H1 (cell line): Measurements from ENCODE around the gene PACS1. TPM values are rescaled to one million over a fixed set of nuclear protein-coding genes. Genes with fewer than 3 reads are reported as not detected.

Experiments used
- CHD2 ChIP-seq: IDR thresholded peaks from 2 replicates; pipeline ENCODE4 v1.6.1; 2012; ENCODE audit warnings: low read length, improper control_type of control experiment
- EGR1 ChIP-seq: IDR thresholded peaks from 2 replicates; pipeline ENCODE4 v1.6.1; 2011; ENCODE audit warnings: low read depth, low read length, borderline replicate concordance
- GABPA ChIP-seq: IDR thresholded peaks from 2 replicates; pipeline ENCODE4 v1.6.1; 2011; ENCODE audit warnings: mild to moderate bottlenecking, low read length, moderate library complexity, borderline replicate concordance; ENCODE audit not compliant: insufficient read depth
- KDM4A ChIP-seq: IDR thresholded peaks from one replicate; pipeline ENCODE4 v1.7.1; 2012; ENCODE audit warnings: low read depth, mild to moderate bottlenecking, moderate library complexity, low read length, inconsistent platforms; ENCODE audit not compliant: severe bottlenecking
- MAFK ChIP-seq: IDR thresholded peaks from 2 replicates; pipeline ENCODE4 v1.6.1; 2012; ENCODE audit warnings: low read depth, mild to moderate bottlenecking, improper control_type of control experiment, low read length
- NRF1 ChIP-seq: IDR thresholded peaks from 2 replicates; pipeline ENCODE4 v1.6.1; 2011; ENCODE audit warnings: mild to moderate bottlenecking, low read depth, low read length, improper control_type of control experiment
- POU5F1 ChIP-seq: IDR thresholded peaks from 2 replicates; pipeline ENCODE4 v1.6.1; 2011; ENCODE audit warnings: low read depth, mild to moderate bottlenecking, low read length, moderate library complexity
- RAD21 ChIP-seq, 2 experiments: IDR thresholded peaks in 1 of 2; conservative IDR thresholded peaks in 1 of 2; 2 replicates each; pipeline ENCODE4 v1.6.1; 2011; ENCODE audit warnings: low read depth in 2 of 2, low read length in 2 of 2, improper control_type of control experiment in 1 of 2, inconsistent platforms in 1 of 2, mild to moderate bottlenecking in 1 of 2, moderate library complexity in 1 of 2
- RNF2 ChIP-seq: fragments of 200-900, 300-1000 bp; sonication (generic); IDR thresholded peaks from 2 replicates; pipeline ENCODE4 v1.7.1; 2016; ENCODE audit warnings: borderline replicate concordance, low read depth, mild to moderate bottlenecking, antibody characterized with exemption, low read length; ENCODE audit not compliant: poor library complexity, severe bottlenecking; ENCODE audit errors: missing control alignments
- SIN3A ChIP-seq, 2 experiments: IDR thresholded peaks in 1 of 2; conservative IDR thresholded peaks in 1 of 2; 2 replicates each; pipeline ENCODE4 v1.6.1; 2011 to 2012; ENCODE audit warnings: low read length in 2 of 2, improper control_type of control experiment in 1 of 2, low read depth in 1 of 2, mild to moderate bottlenecking in 1 of 2
- SIX5 ChIP-seq: IDR thresholded peaks from 2 replicates; pipeline ENCODE4 v1.6.1; 2011; ENCODE audit warnings: mild to moderate bottlenecking, low read depth, low read length
- TBP ChIP-seq: IDR thresholded peaks from 2 replicates; pipeline ENCODE4 v1.6.1; 2011; ENCODE audit warnings: low read depth, low read length, improper control_type of control experiment
- polyA plus RNA-seq, 7 experiments: library from polyadenylated mRNA; depleted of rRNA in 3 of 7; stranded (reverse) in 5 of 7; unstranded in 2 of 7; fragments of >200 nt in 5 of 7; fragments of 200-250 nt in 2 of 7; gene quantifications; 1 replicate in 5 of 7; 2 replicates in 1 of 7; 4 replicates in 1 of 7; pipeline versions ENCODE4 v1.2.1 to v1.2.3, GENCODE V29; 2011 to 2013; ENCODE audit warnings: missing spikeins in 2 of 7, mixed read lengths in 2 of 7
- total RNA-seq: library from RNA; stranded (reverse); fragmentation: NEBNext Ultra II Directional; extraction: Animal tissue kit (Norgen Biotek cat#: 25700); gene quantifications from 2 replicates; pipeline ENCODE4 v1.2.1, GENCODE V29; 2021
- TF ChIP-seq, protein P1 (sequence below), 3 experiments: IDR thresholded peaks; 1 replicate in 2 of 3; 2 replicates in 1 of 3; pipeline versions ENCODE4 v1.5.1 to v1.6.1; 2011; ENCODE audit warnings: low read length in 3 of 3, mild to moderate bottlenecking in 3 of 3, inconsistent platforms in 2 of 3, low read depth in 1 of 3, moderate library complexity in 1 of 3; ENCODE audit not compliant: insufficient read depth in 1 of 3; ENCODE audit errors: control extremely low read depth in 1 of 3
- TF ChIP-seq, protein P2 (sequence below): IDR thresholded peaks from 2 replicates; pipeline ENCODE4 v1.6.1; 2012; ENCODE audit warnings: inconsistent platforms

Gene PACS1
- total and polyA plus RNA-seq, 2 of the 8 experiments (the other 6 are each of a cell fraction or from before 2014, with no cell fraction given), result 11.5 to 36.0 TPM

- TF ChIP-seq, protein P1, sequence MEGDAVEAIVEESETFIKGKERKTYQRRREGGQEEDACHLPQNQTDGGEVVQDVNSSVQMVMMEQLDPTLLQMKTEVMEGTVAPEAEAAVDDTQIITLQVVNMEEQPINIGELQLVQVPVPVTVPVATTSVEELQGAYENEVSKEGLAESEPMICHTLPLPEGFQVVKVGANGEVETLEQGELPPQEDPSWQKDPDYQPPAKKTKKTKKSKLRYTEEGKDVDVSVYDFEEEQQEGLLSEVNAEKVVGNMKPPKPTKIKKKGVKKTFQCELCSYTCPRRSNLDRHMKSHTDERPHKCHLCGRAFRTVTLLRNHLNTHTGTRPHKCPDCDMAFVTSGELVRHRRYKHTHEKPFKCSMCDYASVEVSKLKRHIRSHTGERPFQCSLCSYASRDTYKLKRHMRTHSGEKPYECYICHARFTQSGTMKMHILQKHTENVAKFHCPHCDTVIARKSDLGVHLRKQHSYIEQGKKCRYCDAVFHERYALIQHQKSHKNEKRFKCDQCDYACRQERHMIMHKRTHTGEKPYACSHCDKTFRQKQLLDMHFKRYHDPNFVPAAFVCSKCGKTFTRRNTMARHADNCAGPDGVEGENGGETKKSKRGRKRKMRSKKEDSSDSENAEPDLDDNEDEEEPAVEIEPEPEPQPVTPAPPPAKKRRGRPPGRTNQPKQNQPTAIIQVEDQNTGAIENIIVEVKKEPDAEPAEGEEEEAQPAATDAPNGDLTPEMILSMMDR (IDR thresholded peaks at IDR 0.05; ENCODE audit: control extremely low read depth in 1 of 3, insufficient read depth in 1 of 3, low read depth in 1 of 3, low read length in 3 of 3), result peak; percentile 95 to 97 (median 96)
- TF ChIP-seq SIN3A (conservative IDR thresholded peaks at IDR 0.05 in 1 of 2, IDR thresholded peaks at IDR 0.05 in 1 of 2; ENCODE audit: low read depth in 1 of 2, low read length in 2 of 2), result peak; percentile 72 to 91; a peak in 2 of 4 replicates
- no peak for TF ChIP-seq NRF1
- TF ChIP-seq CHD2, result no peak
- TF ChIP-seq EGR1, result peak; percentile 63; the same call in 1 of the 2 replicates
- no peak for TF ChIP-seq TBP
- peak; percentile 37; the same call in 1 of the 2 replicates for TF ChIP-seq GABPA
- TF ChIP-seq RNF2, result no peak
- TF ChIP-seq SIX5, result no peak
- TF ChIP-seq MAFK, result no peak
- no peak for TF ChIP-seq POU5F1
- no peak for TF ChIP-seq KDM4A
- TF ChIP-seq RAD21 (IDR thresholded peaks at IDR 0.05 in 1 of 2, conservative IDR thresholded peaks at IDR 0.05 in 1 of 2; ENCODE audit: low read depth in 2 of 2, low read length in 2 of 2), result peak; percentile 44 to 63
- TF ChIP-seq, protein P2, sequence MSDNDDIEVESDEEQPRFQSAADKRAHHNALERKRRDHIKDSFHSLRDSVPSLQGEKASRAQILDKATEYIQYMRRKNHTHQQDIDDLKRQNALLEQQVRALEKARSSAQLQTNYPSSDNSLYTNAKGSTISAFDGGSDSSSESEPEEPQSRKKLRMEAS, result 0 out of 2 replicates have a peak, but pooled peaks have one; percentile 31
Observed at GRCh38 chr11:66045177-66045639, 24.9 kb upstream of the PACS1 start (continued).
